ENCODE measurements around the gene ARHGAP6. TPM values are rescaled to one million over a fixed set of nuclear protein-coding genes. Genes with fewer than 3 reads are reported as not detected.

The ARHGAP6 gene
- total and polyA plus RNA-seq, 9 of the 15 experiments (the other 6 are each of a cell fraction or from before 2014, with no cell fraction given): 12.5 to 63.6 (median 41.8) TPM

GRCh38 chrX:11113731-11114130 is 552.0 kb downstream of the ARHGAP6 start (continued):
- TF ChIP-seq SREBF1 (IDR thresholded peaks at IDR 0.05; ENCODE audit: borderline replicate concordance, low read depth, low read length): no peak
- no peak for TF ChIP-seq MBD2 (IDR thresholded peaks at IDR 0.05; ENCODE audit: borderline replicate concordance, low read depth)

- H3K27ac ChIP-seq (ENCODE audit: extremely low read depth, low read depth, low read length): peak overlapping the region; percentile 96
- H2AFZ ChIP-seq (ENCODE audit: low read depth, low read length): peak overlapping the region; percentile 88; the same call in 1 of the 2 replicates
- H3K9me3 ChIP-seq (replicated peaks; ENCODE audit: control insufficient read depth, insufficient read depth, low read depth, low read length): peaks cover 3% of the 10 kb centered on the region; the same call in 1 of the 2 replicates
- in situ Hi-C loops (cut with MboI) (no loop called here), intact Hi-C loops (cut with micrococcal nuclease) (no loop called here)
- peak overlapping the region; percentile 90 for H3K4me3 ChIP-seq
- peak overlapping the region; percentile 96 to 98 for H3K9ac ChIP-seq (ENCODE audit: insufficient read depth in 1 of 2, low read depth in 2 of 2, low read length in 2 of 2)
- H4K20me1 ChIP-seq (replicated peaks; ENCODE audit: control insufficient read depth, insufficient read depth, low read length): peaks cover 5% of the 10 kb centered on the region; the same call in 1 of the 2 replicates
- peak overlapping the region; percentile 85 for H3K4me2 ChIP-seq (ENCODE audit: insufficient read depth, low read length)
- BruUV-seq (replicated peaks): TSS peak; percentile 45
- H3K4me1 ChIP-seq (replicated peaks in 1 of 2; ENCODE audit: control insufficient read depth in 2 of 2, insufficient read depth in 2 of 2, low read length in 2 of 2): peaks cover 4% of the 10 kb centered on the region in 2 experiments; a peak in 3 of 5 replicates
- 2% methylated on average over 9 of the region's 9 CpGs for WGBS (ENCODE audit: insufficient coverage, low coverage, missing lambda C conversion rate)
- DNase-seq (ENCODE audit: extremely low read depth in 1 of 4, low spot score in 3 of 4) (no peak), ATAC-seq (no peak), FAIRE-seq (no peak)
- ChIA-PET CTCF (ENCODE audit: low intra/inter-chr PET ratio) (no interaction called here), POLR2A (interaction anchor here (0.6 to 1.6 kb wide), 3 partner anchors 12 to 907 kb away, joined by 3 to 5 read pairs (median 4); no protein-coding TSS in a partner anchor)
- peaks cover 44% of the 10 kb centered on the region for H3K79me2 ChIP-seq (ENCODE audit: control insufficient read depth, insufficient read depth, low read length)
- H3K27me3 ChIP-seq (ENCODE audit: control insufficient read depth in 2 of 2, insufficient read depth in 2 of 2, low read length in 2 of 2): no peaks in the 10 kb centered on the region
- H3K9me1 ChIP-seq (ENCODE audit: control insufficient read depth, insufficient read depth, low read length): no peaks in the 10 kb centered on the region
- peaks cover 48% of the 10 kb centered on the region for H3K36me3 ChIP-seq (ENCODE audit: control insufficient read depth, insufficient read depth, low read length)
- TF ChIP-seq ZNF239 (CRISPR knock-in tag; IDR thresholded peaks at IDR 0.05) (no peak), ZSCAN32 (CRISPR knock-in tag; IDR thresholded peaks at IDR 0.05) (no peak), SUPT5H (IDR thresholded peaks at IDR 0.05) (no peak), ZNF592 (IDR thresholded peaks at IDR 0.05) (no peak), CTCFL (IDR thresholded peaks at IDR 0.05; ENCODE audit: borderline replicate concordance, insufficient read depth, low read depth, low read length, poor library complexity, severe bottlenecking) (no peak), ZNF589 (CRISPR knock-in tag; IDR thresholded peaks at IDR 0.05; ENCODE audit: low read depth) (no peak)
- TF ChIP-seq, protein P1, sequence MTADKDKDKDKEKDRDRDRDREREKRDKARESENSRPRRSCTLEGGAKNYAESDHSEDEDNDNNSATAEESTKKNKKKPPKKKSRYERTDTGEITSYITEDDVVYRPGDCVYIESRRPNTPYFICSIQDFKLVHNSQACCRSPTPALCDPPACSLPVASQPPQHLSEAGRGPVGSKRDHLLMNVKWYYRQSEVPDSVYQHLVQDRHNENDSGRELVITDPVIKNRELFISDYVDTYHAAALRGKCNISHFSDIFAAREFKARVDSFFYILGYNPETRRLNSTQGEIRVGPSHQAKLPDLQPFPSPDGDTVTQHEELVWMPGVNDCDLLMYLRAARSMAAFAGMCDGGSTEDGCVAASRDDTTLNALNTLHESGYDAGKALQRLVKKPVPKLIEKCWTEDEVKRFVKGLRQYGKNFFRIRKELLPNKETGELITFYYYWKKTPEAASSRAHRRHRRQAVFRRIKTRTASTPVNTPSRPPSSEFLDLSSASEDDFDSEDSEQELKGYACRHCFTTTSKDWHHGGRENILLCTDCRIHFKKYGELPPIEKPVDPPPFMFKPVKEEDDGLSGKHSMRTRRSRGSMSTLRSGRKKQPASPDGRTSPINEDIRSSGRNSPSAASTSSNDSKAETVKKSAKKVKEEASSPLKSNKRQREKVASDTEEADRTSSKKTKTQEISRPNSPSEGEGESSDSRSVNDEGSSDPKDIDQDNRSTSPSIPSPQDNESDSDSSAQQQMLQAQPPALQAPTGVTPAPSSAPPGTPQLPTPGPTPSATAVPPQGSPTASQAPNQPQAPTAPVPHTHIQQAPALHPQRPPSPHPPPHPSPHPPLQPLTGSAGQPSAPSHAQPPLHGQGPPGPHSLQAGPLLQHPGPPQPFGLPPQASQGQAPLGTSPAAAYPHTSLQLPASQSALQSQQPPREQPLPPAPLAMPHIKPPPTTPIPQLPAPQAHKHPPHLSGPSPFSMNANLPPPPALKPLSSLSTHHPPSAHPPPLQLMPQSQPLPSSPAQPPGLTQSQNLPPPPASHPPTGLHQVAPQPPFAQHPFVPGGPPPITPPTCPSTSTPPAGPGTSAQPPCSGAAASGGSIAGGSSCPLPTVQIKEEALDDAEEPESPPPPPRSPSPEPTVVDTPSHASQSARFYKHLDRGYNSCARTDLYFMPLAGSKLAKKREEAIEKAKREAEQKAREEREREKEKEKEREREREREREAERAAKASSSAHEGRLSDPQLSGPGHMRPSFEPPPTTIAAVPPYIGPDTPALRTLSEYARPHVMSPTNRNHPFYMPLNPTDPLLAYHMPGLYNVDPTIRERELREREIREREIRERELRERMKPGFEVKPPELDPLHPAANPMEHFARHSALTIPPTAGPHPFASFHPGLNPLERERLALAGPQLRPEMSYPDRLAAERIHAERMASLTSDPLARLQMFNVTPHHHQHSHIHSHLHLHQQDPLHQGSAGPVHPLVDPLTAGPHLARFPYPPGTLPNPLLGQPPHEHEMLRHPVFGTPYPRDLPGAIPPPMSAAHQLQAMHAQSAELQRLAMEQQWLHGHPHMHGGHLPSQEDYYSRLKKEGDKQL (CRISPR knock-in tag; IDR thresholded peaks at IDR 0.05; ENCODE audit: borderline replicate concordance): no peak
Measured at GRCh38 chrX:11111947-11112346, 553.8 kb downstream of the ARHGAP6 start.
